GM11168 (cell line): ENCODE measurements around the gene RASSF3.

ENCODE experiments used
- in situ Hi-C: fragments of 300-500 bp; cut with MboI; formaldehyde crosslinking; loops from one replicate; pipeline ENCODE4 v1.12.0; 2022; ENCODE audit warnings: low sequenced_read_pairs; ENCODE audit not compliant: unreplicated experiment

Gene RASSF3

GRCh38 chr12:64745980-64746379 lies 135.7 kb downstream of the RASSF3 start:
- in situ Hi-C loops: no loop called here

GRCh38 chr12:64746663-64747062 lies 136.4 kb downstream of the RASSF3 start:
- in situ Hi-C loops: no loop called here
